WI38 (cell line): ENCODE results near the gene LMX1B.

ENCODE experiments used
- H3K4me3 ChIP-seq: 2 replicates; pipeline ENCODE4 v1.5.1; 2011; ENCODE audit warnings: low read depth, mild to moderate bottlenecking, control low read depth, low read length
- CTCF ChIP-seq: IDR thresholded peaks from 2 replicates; pipeline ENCODE4 v1.5.1; 2012; ENCODE audit warnings: low read depth, mild to moderate bottlenecking, control low read depth, low read length

The LMX1B gene

GRCh38 chr9:126658201-126658825, 44.6 kb downstream of the LMX1B start:
- no peak overlapping the region for H3K4me3 ChIP-seq
- no peak for TF ChIP-seq CTCF

DNA sequence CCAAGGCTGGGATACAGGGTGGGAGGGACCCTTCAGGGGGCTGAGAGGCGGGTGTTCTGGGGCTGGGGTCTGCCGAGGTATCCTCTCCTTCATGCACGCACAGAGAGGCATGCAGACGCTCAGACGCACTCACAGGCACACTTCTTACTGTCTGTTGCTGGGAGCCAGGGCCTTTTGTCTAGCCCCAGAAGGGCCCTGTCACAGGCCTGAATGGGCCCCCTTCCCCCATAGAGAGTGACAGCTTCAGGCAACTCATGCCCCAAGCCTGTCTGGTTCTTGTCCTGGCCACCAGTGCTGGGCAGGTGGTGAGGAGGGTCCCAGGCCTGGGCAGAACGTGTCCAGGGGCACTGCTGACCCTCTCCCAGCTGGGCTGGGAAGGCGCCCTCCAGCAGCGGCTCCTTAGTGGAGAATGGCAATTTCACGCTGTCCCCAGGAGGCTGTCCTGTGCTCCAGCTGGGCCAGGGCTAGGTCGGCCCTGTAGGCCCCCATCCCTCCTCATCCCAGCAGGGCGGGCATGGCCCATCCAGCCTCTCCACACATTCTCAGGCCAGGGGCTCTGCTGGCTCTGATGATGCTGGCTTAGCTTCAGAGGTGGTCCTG, 45.3 kb downstream of the LMX1B start:
- H3K4me3 ChIP-seq: no peak overlapping the region
- TF ChIP-seq CTCF: no peak

DNA sequence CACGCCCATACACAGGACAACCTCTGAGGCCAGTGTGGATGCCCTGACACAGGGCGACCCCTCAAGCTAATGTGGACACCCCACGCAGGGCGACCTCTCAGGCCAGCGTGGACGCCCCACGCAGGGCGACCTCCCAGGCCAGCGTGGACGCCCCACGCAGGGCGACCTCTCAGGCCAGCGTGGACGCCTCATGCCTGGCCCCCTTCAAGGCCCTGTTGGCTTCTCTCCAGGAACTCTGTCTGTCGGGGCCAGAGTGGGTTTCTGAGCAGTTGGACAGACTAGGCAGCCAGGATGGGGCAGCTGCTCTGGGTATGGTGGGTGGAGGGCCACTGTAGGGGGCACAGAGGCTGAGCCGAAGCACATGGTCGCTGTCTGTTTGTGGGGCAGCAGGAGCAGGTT, 47.4 kb downstream of the LMX1B start:
- TF ChIP-seq CTCF: no peak
- H3K4me3 ChIP-seq: no peak overlapping the region

DNA sequence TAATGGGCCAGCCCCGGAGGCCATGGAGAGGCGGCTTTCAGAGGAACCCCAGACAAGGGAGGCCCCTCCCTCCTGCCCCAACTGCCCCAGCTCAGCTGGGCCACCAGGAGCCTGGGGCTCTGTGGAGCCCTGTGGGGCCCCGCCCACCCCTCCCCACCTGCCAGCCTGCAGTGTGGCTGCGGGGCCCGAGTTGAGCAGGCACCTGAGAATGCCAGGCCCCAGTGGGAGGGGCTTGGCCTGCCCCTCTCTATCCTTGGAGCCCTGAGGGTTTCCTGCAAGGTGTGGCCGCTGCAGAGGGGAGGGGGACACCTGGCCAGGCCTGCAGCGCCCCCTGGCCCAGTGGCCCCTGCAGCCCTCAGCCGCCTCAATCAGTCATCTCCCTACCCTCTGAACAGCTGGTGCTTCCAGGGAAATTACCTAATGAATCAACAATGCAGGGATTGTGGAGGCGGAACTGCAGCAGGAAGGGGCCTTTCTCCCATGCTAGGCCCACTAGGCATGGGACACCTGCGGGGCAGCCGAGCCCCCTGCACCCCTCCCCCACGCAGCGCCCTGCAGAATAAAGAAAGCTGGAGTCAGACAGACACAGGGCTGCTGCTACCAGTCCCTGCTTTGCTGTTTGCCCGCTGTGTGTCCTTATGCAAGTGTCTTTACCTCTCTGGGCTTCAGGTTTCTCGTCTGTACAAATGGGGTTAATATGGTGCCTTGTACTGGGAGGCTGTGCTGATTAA, 48.0 kb downstream of the LMX1B start:
- H3K4me3 ChIP-seq: no peak overlapping the region
- no peak for TF ChIP-seq CTCF

- H3K4me3 ChIP-seq: no peak overlapping the region
- TF ChIP-seq CTCF: no peak
Measured at GRCh38 chr9:126663661-126664072, 49.9 kb downstream of the LMX1B start.

DNA sequence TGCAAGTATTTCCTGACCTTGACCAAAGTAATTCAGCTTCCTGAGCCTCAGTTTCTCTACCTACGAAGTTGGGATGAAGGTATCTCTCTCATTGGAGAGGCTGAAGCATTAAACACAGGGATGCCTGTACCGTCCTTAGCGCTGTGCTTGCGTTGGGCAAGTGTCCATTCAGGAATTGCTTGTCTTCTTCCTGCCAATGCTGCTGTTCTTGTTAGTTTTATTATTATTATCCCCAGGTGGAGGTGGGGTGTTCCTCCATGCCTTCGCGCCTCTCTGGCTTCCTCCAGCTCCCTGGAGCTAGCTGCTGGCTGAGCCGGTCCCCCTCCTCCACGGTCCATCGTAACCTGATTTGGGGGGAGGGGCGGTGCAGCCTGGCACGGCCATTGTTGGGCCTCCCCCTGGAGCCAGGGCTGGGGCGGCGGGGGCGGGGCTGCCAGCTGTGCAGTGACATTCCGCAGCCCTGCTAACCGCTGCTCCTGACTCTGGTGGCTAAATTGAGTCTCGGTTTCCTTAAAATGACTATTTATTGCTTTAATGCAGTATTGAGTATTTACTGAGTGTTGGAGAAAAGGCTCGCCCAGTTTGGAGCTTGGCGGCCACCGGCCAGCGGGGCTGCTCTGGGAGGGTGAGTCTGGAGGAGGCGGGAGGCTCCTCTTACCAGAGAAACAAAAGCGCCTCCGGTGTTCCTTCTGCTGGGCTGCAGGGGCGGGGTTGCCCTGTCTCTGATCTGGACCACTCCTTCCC, 51.3 kb downstream of the LMX1B start:
- no peak for TF ChIP-seq CTCF
- H3K4me3 ChIP-seq: no peak overlapping the region
